ENCODE results near the gene C20orf202.

C20orf202 gene

GRCh38 chr20:1198751-1199150, 4.5 kb upstream of the C20orf202 start:
- no peak for TF ChIP-seq CTCF (IDR thresholded peaks at IDR 0.05; ENCODE audit: low read depth, low read length)
- no peak overlapping the region for H3K4me3 ChIP-seq (ENCODE audit: low read depth, low read length)

- no peak for TF ChIP-seq CTCF (IDR thresholded peaks at IDR 0.05; ENCODE audit: low read depth, low read length)
- H3K4me3 ChIP-seq (ENCODE audit: low read depth, low read length), result no peak overlapping the region
Observed at GRCh38 chr20:1199212-1199873, 3.9 kb upstream of the C20orf202 start.

GRCh38 chr20:1199964-1200363, 3.3 kb upstream of the C20orf202 start:
- no peak overlapping the region for H3K4me3 ChIP-seq (ENCODE audit: low read depth, low read length)
- no peak for TF ChIP-seq CTCF (IDR thresholded peaks at IDR 0.05; ENCODE audit: low read depth, low read length)

GRCh38 chr20:1203630-1204029, 376 bp downstream of the C20orf202 start:
- no peak overlapping the region for H3K4me3 ChIP-seq (ENCODE audit: low read depth, low read length)
- no peak for TF ChIP-seq CTCF (IDR thresholded peaks at IDR 0.05; ENCODE audit: low read depth, low read length)

- TF ChIP-seq CTCF (IDR thresholded peaks at IDR 0.05; ENCODE audit: low read depth, low read length), result no peak
- H3K4me3 ChIP-seq (ENCODE audit: low read depth, low read length), result no peak overlapping the region
Observed at GRCh38 chr20:1204113-1204512, 859 bp downstream of the C20orf202 start.

GRCh38 chr20:1204576-1204975, 1.3 kb downstream of the C20orf202 start:
- no peak overlapping the region for H3K4me3 ChIP-seq (ENCODE audit: low read depth, low read length)
- no peak for TF ChIP-seq CTCF (IDR thresholded peaks at IDR 0.05; ENCODE audit: low read depth, low read length)

- TF ChIP-seq CTCF (IDR thresholded peaks at IDR 0.05; ENCODE audit: low read depth, low read length), result no peak
- H3K4me3 ChIP-seq (ENCODE audit: low read depth, low read length), result no peak overlapping the region
Observed at GRCh38 chr20:1205802-1206201, 2.5 kb downstream of the C20orf202 start.
